Measurements from ENCODE around the gene SEC31A. TPM values are rescaled to one million over a fixed set of nuclear protein-coding genes. Genes with fewer than 3 reads are reported as not detected.

The SEC31A gene, protein sequence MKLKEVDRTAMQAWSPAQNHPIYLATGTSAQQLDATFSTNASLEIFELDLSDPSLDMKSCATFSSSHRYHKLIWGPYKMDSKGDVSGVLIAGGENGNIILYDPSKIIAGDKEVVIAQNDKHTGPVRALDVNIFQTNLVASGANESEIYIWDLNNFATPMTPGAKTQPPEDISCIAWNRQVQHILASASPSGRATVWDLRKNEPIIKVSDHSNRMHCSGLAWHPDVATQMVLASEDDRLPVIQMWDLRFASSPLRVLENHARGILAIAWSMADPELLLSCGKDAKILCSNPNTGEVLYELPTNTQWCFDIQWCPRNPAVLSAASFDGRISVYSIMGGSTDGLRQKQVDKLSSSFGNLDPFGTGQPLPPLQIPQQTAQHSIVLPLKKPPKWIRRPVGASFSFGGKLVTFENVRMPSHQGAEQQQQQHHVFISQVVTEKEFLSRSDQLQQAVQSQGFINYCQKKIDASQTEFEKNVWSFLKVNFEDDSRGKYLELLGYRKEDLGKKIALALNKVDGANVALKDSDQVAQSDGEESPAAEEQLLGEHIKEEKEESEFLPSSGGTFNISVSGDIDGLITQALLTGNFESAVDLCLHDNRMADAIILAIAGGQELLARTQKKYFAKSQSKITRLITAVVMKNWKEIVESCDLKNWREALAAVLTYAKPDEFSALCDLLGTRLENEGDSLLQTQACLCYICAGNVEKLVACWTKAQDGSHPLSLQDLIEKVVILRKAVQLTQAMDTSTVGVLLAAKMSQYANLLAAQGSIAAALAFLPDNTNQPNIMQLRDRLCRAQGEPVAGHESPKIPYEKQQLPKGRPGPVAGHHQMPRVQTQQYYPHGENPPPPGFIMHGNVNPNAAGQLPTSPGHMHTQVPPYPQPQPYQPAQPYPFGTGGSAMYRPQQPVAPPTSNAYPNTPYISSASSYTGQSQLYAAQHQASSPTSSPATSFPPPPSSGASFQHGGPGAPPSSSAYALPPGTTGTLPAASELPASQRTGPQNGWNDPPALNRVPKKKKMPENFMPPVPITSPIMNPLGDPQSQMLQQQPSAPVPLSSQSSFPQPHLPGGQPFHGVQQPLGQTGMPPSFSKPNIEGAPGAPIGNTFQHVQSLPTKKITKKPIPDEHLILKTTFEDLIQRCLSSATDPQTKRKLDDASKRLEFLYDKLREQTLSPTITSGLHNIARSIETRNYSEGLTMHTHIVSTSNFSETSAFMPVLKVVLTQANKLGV
- total RNA-seq (2022; extraction: Qiagen RNA extraction): 77.9 to 98.5 TPM (median 85.5 TPM) in 5 replicates

GRCh38 chr4:82890901-82891706 lies at the start of gene SEC31A:
SEC31A (minus strand) TSS chr4:82891153; CDS start chr4:82881936, 9,217 bp downstream.

GRCh38 chr4:82900411-82901182 lies 9.6 kb upstream of the SEC31A start, which contains the start of gene THAP9:
THAP9 (plus strand) TSS chr4:82900735; CDS start chr4:82900803, 68 bp downstream.

GRCh38 chr4:82798168-82799005 lies 92.6 kb downstream of the SEC31A start, which contains the start of gene SCD5:
SCD5 (minus strand) TSS chr4:82798796; CDS start chr4:82798537, 259 bp downstream.

Other genes starting within 250 kb of the SEC31A start
- gene SCD5, start 92.4 kb downstream of the SEC31A start, total RNA-seq (2022; extraction: Qiagen RNA extraction): 6.2 to 8.1 TPM (median 6.6 TPM) in 5 replicates
- 1.5 to 2.5 TPM (median 1.9 TPM) in 5 replicates for gene THAP9, start 9.6 kb upstream of the SEC31A start, total RNA-seq (2022; extraction: Qiagen RNA extraction)
- gene LIN54, start 119.7 kb upstream of the SEC31A start, total RNA-seq (2022; extraction: Qiagen RNA extraction): 5.2 to 8.7 TPM (median 6.4 TPM) in 5 replicates
- 23.3 to 35.0 TPM (median 24.9 TPM) in 5 replicates for gene COPS4, start 144.0 kb upstream of the SEC31A start, total RNA-seq (2022; extraction: Qiagen RNA extraction)
- 0.46 to 1.2 TPM (median 1.1 TPM) in 5 replicates for gene PLAC8, start 223.6 kb upstream of the SEC31A start, total RNA-seq (2022; extraction: Qiagen RNA extraction)